NCI-H446 (cell line): ENCODE measurements around the gene IL18.
A peak's percentile ranks its signal among the peaks of the same experiment; 100 is the strongest.
"Not testable (repeated sequence)": the region's sequence is repeated elsewhere in the genome, so short reads cannot be mapped to it uniquely, and the experiment has no call there.

Experiments
- DNase-seq, 2 experiments: peaks; one replicate each; lab custom pipeline; 2025; lab: John Stamatoyannopoulos, UW

Gene IL18

GRCh38 chr11:112121981-112122615 is 41.8 kb downstream of the IL18 start:
- no peak for DNase-seq

DNA sequence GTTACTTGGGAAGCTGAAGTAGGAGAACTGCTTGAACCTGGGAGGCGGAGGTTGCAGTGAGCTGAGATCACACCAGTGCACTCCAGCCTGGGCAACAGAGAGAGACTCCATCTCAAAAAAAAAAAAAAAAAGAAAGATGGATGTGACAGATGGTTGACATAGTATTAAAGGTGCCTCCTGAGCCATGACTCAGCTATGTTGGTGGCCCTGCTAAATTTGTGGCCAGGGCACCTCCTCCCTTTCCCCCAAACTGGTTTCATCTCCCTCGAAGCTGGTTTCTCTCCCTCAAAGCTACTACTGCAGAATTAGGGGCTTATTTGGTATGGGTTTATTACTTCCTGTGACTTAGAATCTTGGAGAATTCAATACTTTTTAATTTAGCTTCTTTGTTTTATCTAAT is 45.7 kb downstream of the IL18 start:
- no peak for DNase-seq

GRCh38 chr11:112115386-112115785 is 48.5 kb downstream of the IL18 start:
- no peak for DNase-seq

DNA sequence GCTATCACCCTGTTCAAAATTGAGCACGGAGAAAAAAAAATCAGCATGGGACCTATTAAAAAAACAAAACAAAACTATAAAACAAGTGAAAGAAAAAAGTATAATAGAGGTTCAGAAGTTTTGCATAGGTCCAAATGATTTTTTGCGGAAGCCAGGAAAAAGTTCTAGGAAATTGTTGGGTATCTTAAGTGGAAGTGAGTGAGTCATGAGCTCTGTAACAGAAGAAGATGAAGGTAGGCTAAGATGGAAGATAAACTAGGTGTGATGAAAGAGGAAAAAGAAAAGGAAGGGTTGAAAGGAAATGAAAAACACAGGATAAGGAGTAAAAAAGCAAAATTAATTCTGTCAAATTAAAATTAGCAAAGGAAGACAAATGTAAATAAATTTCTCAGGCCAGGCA is 49.4 kb downstream of the IL18 start:
- DNase-seq: no peak

DNA sequence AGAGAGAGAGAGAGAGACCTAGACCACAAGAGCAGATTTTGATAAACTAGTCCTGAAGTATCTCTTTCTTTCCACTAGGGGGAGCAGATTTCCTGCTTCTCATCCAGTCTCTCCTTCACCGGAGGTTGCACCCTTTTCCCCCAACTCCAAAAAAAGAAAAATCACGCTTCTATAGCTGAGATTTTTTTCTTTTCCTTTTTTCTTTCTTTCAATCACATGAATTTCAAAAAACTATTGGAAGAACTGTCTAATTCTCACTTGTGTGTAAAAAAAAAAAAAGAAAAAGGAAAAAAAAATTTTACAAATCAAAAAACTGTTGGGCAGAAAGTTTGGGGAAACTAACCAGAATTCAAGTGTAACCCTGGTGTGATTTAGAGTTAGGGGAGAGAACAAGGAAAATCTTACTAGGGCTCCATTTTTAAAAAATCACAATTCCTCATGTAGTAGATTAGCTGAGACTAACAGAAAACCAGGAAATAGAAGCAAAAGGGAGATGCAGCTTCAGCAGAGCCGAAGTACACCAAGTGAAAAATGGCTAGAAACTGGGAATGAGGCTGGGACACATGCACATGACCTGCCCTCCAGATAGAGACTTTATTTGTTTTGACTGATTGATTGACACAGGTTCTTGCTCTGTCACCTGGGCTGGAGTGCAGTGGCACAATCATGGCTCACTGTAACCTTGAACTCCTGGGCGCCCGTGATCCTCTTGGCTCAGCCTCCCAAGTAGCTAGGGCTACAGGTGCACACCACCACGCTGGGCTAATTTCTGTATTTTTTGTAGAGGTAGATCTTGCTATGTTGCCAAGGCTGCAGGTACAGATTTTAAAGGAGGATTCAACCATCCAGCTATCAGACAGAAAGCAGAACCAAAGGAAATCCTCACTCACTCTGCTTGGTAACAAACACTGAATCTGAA is 50.1 kb downstream of the IL18 start:
- peak; percentile 14 to 72 for DNase-seq

- DNase-seq: no peak
These were observed 57.8 kb downstream of the IL18 start for GRCh38 chr11:112106070-112106469.

- no peak for DNase-seq
These were observed 60.4 kb downstream of the IL18 start for GRCh38 chr11:112103446-112103845.

DNA sequence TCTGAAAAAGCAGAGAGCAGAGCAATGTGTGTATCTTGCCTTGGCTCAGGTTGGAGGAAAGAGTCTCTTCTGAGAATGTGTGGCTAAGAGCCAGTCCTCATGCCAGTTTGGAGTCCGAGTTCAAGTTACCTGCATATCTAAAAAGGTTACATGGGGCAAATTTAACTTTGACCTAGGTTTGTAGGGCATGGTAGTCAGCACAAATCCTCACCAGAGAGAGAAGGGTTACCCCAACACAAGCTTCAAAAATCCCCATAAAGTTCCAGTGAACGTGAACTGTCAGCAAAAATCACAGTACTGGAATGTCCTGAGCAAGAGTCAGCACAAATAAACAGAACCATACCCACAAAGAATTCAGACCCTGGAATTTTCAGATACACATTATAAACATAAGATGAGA is 63.4 kb downstream of the IL18 start:
- no peak for DNase-seq

GRCh38 chr11:112097734-112098528 is 66.0 kb downstream of the IL18 start:
- DNase-seq: no peak

DNA sequence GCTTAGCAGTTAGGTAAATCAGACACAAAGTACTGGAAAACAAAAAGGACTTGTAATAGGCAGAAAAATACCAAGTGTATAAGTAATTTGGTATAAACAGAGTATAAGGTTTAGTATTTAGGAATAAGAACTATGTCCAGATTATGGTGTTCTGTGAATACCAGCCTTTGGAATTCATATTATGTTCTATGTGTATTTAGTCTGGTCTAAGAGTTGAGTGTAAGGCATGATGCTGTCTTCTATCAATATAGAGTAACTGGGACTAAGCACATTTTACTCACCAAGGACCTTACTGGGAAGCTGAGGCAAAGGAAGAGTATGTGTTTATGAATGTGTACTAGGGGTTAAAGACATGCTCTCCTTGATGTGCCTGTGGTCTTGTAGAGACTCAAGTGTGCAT is 67.7 kb downstream of the IL18 start:
- no peak for DNase-seq

- DNase-seq: not testable (repeated sequence)
These were observed 68.6 kb downstream of the IL18 start for GRCh38 chr11:112095302-112095701.
